ENCODE results near the gene TCN2.

GRCh38 chr22:30674482-30674881 is 67.5 kb downstream of the TCN2 start:
- TF ChIP-seq CTCF (IDR thresholded peaks at IDR 0.05; ENCODE audit: low read depth, low read length, missing input control) (no peak), TAF1 (conservative IDR thresholded peaks at IDR 0.05) (no peak), REST (IDR thresholded peaks at IDR 0.05) (no peak), JUND (IDR thresholded peaks at IDR 0.05) (no peak), ZBTB33 (IDR thresholded peaks at IDR 0.05) (no peak), ATF3 (IDR thresholded peaks at IDR 0.05) (no peak), GABPA (IDR thresholded peaks at IDR 0.05 in 1 of 2, conservative IDR thresholded peaks at IDR 0.05 in 1 of 2) (no peak), SP1 (IDR thresholded peaks at IDR 0.05) (no peak), RAD21 (IDR thresholded peaks at IDR 0.05) (no peak)

Measured in liver (tissue), 3 donors.